Osteoblast (primary cell): ENCODE measurements around the gene MFAP2. TPM values are rescaled to one million over a fixed set of nuclear protein-coding genes. Genes with fewer than 3 reads are reported as not detected.
A peak's percentile ranks its signal among the peaks of the same experiment; 100 is the strongest.

Experiments
- DNase-seq: peaks from one replicate; pipeline ENCODE4 v3.0.0; 2011; ENCODE audit warnings: low spot score, mixed read lengths; ENCODE audit not compliant: insufficient read length; ENCODE audit errors: missing footprints
- H2AFZ ChIP-seq: 2 replicates; pipeline ENCODE4 v1.6.0; 2011; ENCODE audit warnings: mild to moderate bottlenecking, low read length
- H3K27ac ChIP-seq: 2 replicates; pipeline ENCODE4 v1.5.1; 2011; ENCODE audit warnings: mild to moderate bottlenecking, low read depth, low read length, moderate library complexity
- H3K27me3 ChIP-seq: 2 replicates; pipeline ENCODE4 v1.6.0; 2012; ENCODE audit warnings: mild to moderate bottlenecking, control low read depth, inconsistent platforms, low read length, moderate library complexity; ENCODE audit not compliant: insufficient read depth
- H3K36me3 ChIP-seq: 2 replicates; pipeline ENCODE4 v1.5.1; 2011; ENCODE audit warnings: mild to moderate bottlenecking, low read length, control low read depth, moderate library complexity; ENCODE audit not compliant: insufficient read depth
- H3K4me1 ChIP-seq: 2 replicates; pipeline ENCODE4 v1.5.1; 2011; ENCODE audit warnings: mild to moderate bottlenecking, low read length, control low read depth, moderate library complexity; ENCODE audit not compliant: insufficient read depth
- H3K4me2 ChIP-seq: 2 replicates; pipeline ENCODE4 v1.6.0; 2011; ENCODE audit warnings: mild to moderate bottlenecking, low read length; ENCODE audit not compliant: insufficient read depth
- H3K4me3 ChIP-seq: fragments of 200-600 bp; sonication (generic); 3 replicates; pipeline ENCODE4 v1.5.1; 2012; ENCODE audit warnings: mild to moderate bottlenecking, low read length, inconsistent platforms; ENCODE audit not compliant: insufficient read depth
- H3K79me2 ChIP-seq: 2 replicates; pipeline ENCODE4 v1.6.0; 2012; ENCODE audit warnings: mild to moderate bottlenecking, low read length, control low read depth, inconsistent platforms; ENCODE audit not compliant: insufficient read depth
- H3K9me3 ChIP-seq: 2 replicates; pipeline ENCODE4 v1.5.1; 2011; ENCODE audit warnings: low read depth, low read length, control low read depth
- H4K20me1 ChIP-seq: 2 replicates; pipeline ENCODE4 v1.6.0; 2012; ENCODE audit warnings: mild to moderate bottlenecking, low read length, control low read depth; ENCODE audit not compliant: insufficient read depth
- CTCF ChIP-seq: IDR thresholded peaks from 2 replicates; pipeline ENCODE4 v1.5.1; 2011; ENCODE audit warnings: mild to moderate bottlenecking, low read depth, low read length, moderate library complexity; ENCODE audit errors: extremely low read depth
- total RNA-seq: library from RNA; depleted of rRNA; stranded (reverse); fragments of >200 nt; gene quantifications from 2 replicates; pipeline ENCODE4 v1.2.3, GENCODE V29; 2012

The MFAP2 gene
- total RNA-seq, 1 donor = 61.2 TPM

DNA sequence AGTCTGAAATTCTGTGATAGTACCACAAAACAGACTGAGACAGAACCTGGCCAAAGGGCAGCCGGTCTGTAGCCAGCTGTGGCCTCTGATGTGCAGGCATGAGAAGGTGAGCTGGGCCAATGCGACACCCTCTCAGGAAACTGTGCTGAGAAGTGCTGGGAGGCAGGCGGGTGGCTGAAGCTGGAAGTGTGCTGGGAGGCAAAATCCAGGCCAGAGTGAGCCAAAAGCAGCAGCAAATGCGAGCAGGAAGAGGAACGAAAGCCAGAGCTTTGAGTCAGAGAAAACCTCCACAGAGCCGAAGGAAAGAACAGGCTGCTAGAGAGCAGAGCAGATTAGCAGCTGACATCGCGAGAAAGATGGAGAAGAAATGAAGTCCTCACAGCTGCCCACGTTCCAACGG, 41.5 kb upstream of the MFAP2 start:
- Histone ChIP-seq H2AFZ (no peak overlapping the region), H3K4me3 (no peak overlapping the region), H3K9me3 (no peaks in the 10 kb centered on the region), H4K20me1 (no peaks in the 10 kb centered on the region), H3K4me1 (no peaks in the 10 kb centered on the region), H3K79me2 (no peaks in the 10 kb centered on the region), H3K4me2 (no peak overlapping the region), H3K27ac (no peak overlapping the region), H3K27me3 (no peaks in the 10 kb centered on the region), H3K36me3 (peaks cover 85% of the 10 kb centered on the region)
- no peak for DNase-seq
- TF ChIP-seq CTCF = no peak

- no peak overlapping the region for H2AFZ ChIP-seq
- no peaks in the 10 kb centered on the region for H3K79me2 ChIP-seq
- H3K27ac ChIP-seq = no peak overlapping the region
- no peaks in the 10 kb centered on the region for H3K9me3 ChIP-seq
- no peaks in the 10 kb centered on the region for H3K27me3 ChIP-seq
- no peak for TF ChIP-seq CTCF
- peaks cover 7% of the 10 kb centered on the region for H3K4me1 ChIP-seq
- no peak overlapping the region for H3K4me2 ChIP-seq
- no peak overlapping the region for H3K4me3 ChIP-seq
- H3K36me3 ChIP-seq = peaks cover 72% of the 10 kb centered on the region
- no peaks in the 10 kb centered on the region for H4K20me1 ChIP-seq
- DNase-seq = no peak
These were observed 40.1 kb upstream of the MFAP2 start for GRCh38 chr1:17020502-17020901.

DNA sequence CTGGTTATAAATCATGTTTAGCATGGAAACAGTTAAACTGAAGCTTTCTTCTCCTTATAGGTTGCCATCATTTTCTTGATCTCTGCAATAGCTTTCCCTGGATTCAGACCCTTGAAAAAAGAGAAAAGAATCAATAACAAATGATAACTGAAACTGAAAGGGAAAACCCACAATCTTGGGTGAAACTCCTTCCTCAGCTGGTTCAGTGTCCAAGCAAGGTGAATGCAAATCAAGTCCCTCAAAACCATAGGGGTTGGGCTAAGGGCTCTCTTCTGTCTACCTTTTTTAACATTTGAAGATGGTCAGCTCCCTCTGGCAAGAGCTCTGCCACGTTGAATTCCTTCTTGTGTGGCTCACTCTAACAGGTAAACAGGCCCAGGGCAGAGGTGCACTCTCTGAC, 38.4 kb upstream of the MFAP2 start:
- H3K9me3 ChIP-seq = no peaks in the 10 kb centered on the region
- H3K4me2 ChIP-seq = no peak overlapping the region
- no peak overlapping the region for H2AFZ ChIP-seq
- H3K36me3 ChIP-seq = peaks cover 58% of the 10 kb centered on the region
- H3K4me3 ChIP-seq = no peak overlapping the region
- H3K27ac ChIP-seq = no peak overlapping the region
- no peaks in the 10 kb centered on the region for H3K79me2 ChIP-seq
- H3K4me1 ChIP-seq = peaks cover 11% of the 10 kb centered on the region
- H3K27me3 ChIP-seq = no peaks in the 10 kb centered on the region
- DNase-seq = peak; percentile 5
- no peak for TF ChIP-seq CTCF
- no peaks in the 10 kb centered on the region for H4K20me1 ChIP-seq

DNA sequence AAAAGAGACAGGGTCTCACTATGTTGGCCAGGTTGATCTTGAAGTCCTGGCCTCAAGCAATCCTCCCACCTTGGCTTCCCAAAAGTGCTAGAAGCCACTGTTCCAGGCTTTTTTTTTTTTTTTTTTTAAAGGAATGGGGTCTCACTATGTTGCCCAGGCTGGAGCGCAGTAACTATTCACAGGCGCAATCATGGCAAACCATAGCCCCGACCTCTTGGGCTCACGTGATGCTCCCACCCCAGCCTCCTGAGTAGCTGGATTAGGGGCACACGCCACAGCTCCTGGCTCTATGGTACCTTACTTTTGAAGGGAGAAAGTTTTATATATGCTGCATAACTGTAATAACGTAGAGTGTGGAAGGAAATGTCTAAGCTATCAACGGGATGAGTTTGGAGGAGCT, 37.0 kb upstream of the MFAP2 start:
- no peak overlapping the region for H3K4me3 ChIP-seq
- H3K4me2 ChIP-seq = no peak overlapping the region
- no peak for TF ChIP-seq CTCF
- H4K20me1 ChIP-seq = no peaks in the 10 kb centered on the region
- no peak overlapping the region for H2AFZ ChIP-seq
- no peak for DNase-seq
- H3K36me3 ChIP-seq = peaks cover 44% of the 10 kb centered on the region
- H3K4me1 ChIP-seq = peaks cover 22% of the 10 kb centered on the region
- no peaks in the 10 kb centered on the region for H3K27me3 ChIP-seq
- H3K79me2 ChIP-seq = no peaks in the 10 kb centered on the region
- H3K27ac ChIP-seq = no peak overlapping the region
- H3K9me3 ChIP-seq = no peaks in the 10 kb centered on the region
